ENCODE data around the gene TMEM163. TPM values are rescaled to one million over a fixed set of nuclear protein-coding genes. Genes with fewer than 3 reads are reported as not detected.

The TMEM163 gene
- total RNA-seq, 2 donors from 2014 or later, result 0.24 TPM; not detected in 1

DNA sequence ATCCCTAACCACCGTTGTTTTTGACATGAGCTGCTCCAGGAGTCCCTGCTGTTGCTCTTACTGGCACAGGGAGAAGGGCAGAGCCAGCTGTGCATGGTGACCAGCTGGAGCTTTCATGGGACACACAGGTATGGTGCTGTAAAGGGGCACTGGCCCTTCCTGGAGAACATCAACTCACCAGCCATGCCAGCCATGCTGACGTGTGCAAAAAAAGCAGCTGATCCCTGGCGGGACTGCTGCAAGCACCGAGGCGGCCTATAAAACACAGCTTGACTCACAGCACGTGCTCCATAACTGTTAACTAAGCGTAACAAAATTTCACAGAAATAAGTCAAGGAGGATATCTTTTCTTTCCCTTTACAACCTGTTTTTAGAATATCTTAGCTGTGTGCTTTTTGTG, 165.1 kb downstream of the TMEM163 start:
- Histone ChIP-seq H3K27me3 (ENCODE audit: control insufficient read depth, insufficient read depth, low read length, poor library complexity, severe bottlenecking) (no peaks in the 10 kb centered on the region), H3K4me3 (ENCODE audit: low read length) (no peak overlapping the region), H3K9ac (ENCODE audit: extremely low read depth, low read length, poor library complexity, severe bottlenecking) (no peak overlapping the region), H3K36me3 (ENCODE audit: control insufficient read depth, insufficient read depth, low read length) (no peaks in the 10 kb centered on the region), H3K27ac (ENCODE audit: low read depth, low read length) (no peak overlapping the region), H3K4me1 (ENCODE audit: control insufficient read depth, insufficient read depth, low read length) (no peaks in the 10 kb centered on the region), H3K9me3 (ENCODE audit: control insufficient read depth, low read length) (no peaks in the 10 kb centered on the region)
- H3K4me1 Mint-ChIP-seq, result no peaks in the 10 kb centered on the region
- no peak overlapping the region for H3K27ac Mint-ChIP-seq
- no peaks in the 10 kb centered on the region for H3K36me3 Mint-ChIP-seq (ENCODE audit: low read depth)
- TF ChIP-seq, protein P1, sequence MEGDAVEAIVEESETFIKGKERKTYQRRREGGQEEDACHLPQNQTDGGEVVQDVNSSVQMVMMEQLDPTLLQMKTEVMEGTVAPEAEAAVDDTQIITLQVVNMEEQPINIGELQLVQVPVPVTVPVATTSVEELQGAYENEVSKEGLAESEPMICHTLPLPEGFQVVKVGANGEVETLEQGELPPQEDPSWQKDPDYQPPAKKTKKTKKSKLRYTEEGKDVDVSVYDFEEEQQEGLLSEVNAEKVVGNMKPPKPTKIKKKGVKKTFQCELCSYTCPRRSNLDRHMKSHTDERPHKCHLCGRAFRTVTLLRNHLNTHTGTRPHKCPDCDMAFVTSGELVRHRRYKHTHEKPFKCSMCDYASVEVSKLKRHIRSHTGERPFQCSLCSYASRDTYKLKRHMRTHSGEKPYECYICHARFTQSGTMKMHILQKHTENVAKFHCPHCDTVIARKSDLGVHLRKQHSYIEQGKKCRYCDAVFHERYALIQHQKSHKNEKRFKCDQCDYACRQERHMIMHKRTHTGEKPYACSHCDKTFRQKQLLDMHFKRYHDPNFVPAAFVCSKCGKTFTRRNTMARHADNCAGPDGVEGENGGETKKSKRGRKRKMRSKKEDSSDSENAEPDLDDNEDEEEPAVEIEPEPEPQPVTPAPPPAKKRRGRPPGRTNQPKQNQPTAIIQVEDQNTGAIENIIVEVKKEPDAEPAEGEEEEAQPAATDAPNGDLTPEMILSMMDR (conservative IDR thresholded peaks at IDR 0.05), result no peak
- H3K27me3 Mint-ChIP-seq (ENCODE audit: insufficient read depth), result peaks cover 4% of the 10 kb centered on the region
- no peak overlapping the region for H3K4me3 Mint-ChIP-seq
- H3K9me3 Mint-ChIP-seq, result no peaks in the 10 kb centered on the region
- no peak for DNase-seq
- WGBS, 2 experiments (ENCODE audit: insufficient coverage in 1 of 2, insufficient read length in 1 of 2), result 80 to 95% methylated on average over 3 to 7 of the region's 7 CpGs

DNA sequence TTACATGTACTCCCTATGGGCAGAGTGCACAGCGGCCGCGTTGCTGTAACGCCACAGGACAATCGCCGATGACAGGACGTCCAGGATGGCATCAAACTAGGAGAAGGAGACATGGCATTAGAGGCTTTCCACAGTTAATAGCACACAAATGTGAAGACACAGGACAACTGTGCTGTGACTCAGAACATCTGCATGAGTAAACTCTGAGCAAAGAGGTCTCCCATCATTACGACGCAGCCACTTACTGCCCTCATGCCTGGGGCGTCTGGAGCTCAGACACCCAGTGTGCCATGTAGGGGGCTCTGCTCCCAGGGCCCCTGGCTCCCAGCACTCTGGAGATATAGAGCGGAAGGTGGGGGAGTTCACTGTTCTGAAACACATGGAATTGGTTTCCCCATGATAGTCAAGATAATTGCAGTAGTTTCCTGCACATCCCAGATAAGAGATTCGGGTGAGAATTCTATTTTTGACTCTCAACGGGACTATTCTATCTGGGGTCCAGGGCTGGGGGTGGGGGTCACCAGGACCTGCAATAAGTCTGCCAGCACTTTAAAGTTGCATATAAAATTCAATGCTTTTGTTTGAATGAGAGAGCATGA, 168.1 kb downstream of the TMEM163 start:
- Histone ChIP-seq H3K36me3 (ENCODE audit: control insufficient read depth, insufficient read depth, low read length) (no peaks in the 10 kb centered on the region), H3K4me1 (ENCODE audit: control insufficient read depth, insufficient read depth, low read length) (no peaks in the 10 kb centered on the region), H3K9me3 (ENCODE audit: control insufficient read depth, low read length) (no peaks in the 10 kb centered on the region), H3K4me3 (ENCODE audit: low read length) (no peak overlapping the region), H3K27ac (ENCODE audit: low read depth, low read length) (no peak overlapping the region), H3K9ac (ENCODE audit: extremely low read depth, low read length, poor library complexity, severe bottlenecking) (no peak overlapping the region), H3K27me3 (ENCODE audit: control insufficient read depth, insufficient read depth, low read length, poor library complexity, severe bottlenecking) (no peaks in the 10 kb centered on the region)
- no peaks in the 10 kb centered on the region for H3K4me1 Mint-ChIP-seq
- no peaks in the 10 kb centered on the region for H3K36me3 Mint-ChIP-seq (ENCODE audit: low read depth)
- DNase-seq, result no peak
- no peak overlapping the region for H3K4me3 Mint-ChIP-seq
- WGBS, 2 experiments (ENCODE audit: insufficient coverage in 1 of 2, insufficient read length in 1 of 2), result 94 to 96% methylated on average over 13 of the region's 13 CpGs
- no peak overlapping the region for H3K27ac Mint-ChIP-seq
- TF ChIP-seq, protein P1 (conservative IDR thresholded peaks at IDR 0.05), result no peak
- no peaks in the 10 kb centered on the region for H3K27me3 Mint-ChIP-seq (ENCODE audit: insufficient read depth)
- H3K9me3 Mint-ChIP-seq, result no peaks in the 10 kb centered on the region

DNA sequence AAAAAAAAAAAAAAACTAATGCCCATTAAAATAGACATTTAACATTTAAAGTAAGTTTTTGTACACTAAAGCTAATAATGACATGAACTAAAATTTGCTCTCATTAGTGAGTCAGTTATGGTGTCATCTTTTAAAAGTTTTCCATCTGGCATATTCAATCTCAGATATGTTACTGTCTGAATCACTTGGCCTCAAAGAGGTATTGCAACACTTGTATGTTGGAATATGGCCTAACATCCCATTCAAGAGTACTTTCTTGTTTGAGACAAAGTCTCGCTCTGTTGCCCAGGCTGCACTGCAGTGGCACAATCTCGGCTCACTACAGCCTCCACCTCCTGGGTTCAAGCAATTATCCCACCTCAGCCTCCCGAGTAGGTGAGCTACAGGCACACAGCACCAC, 169.7 kb downstream of the TMEM163 start:
- H3K4me1 ChIP-seq (ENCODE audit: control insufficient read depth, insufficient read depth, low read length), result no peaks in the 10 kb centered on the region
- no peak overlapping the region for H3K27ac Mint-ChIP-seq
- H3K36me3 Mint-ChIP-seq (ENCODE audit: low read depth), result no peaks in the 10 kb centered on the region
- no peaks in the 10 kb centered on the region for H3K27me3 Mint-ChIP-seq (ENCODE audit: insufficient read depth)
- no peak overlapping the region for H3K4me3 ChIP-seq (ENCODE audit: low read length)
- no peak overlapping the region for H3K4me3 Mint-ChIP-seq
- H3K9me3 Mint-ChIP-seq, result no peaks in the 10 kb centered on the region
- H3K4me1 Mint-ChIP-seq, result no peaks in the 10 kb centered on the region
- H3K27me3 ChIP-seq (ENCODE audit: control insufficient read depth, insufficient read depth, low read length, poor library complexity, severe bottlenecking), result no peaks in the 10 kb centered on the region
- no peak overlapping the region for H3K9ac ChIP-seq (ENCODE audit: extremely low read depth, low read length, poor library complexity, severe bottlenecking)
- TF ChIP-seq, protein P1 (conservative IDR thresholded peaks at IDR 0.05), result no peak
- no peak overlapping the region for H3K27ac ChIP-seq (ENCODE audit: low read depth, low read length)
- 91 to 100% methylated on average over 1 to 3 of the region's 3 CpGs for WGBS, 2 experiments (ENCODE audit: insufficient coverage in 1 of 2, insufficient read length in 1 of 2)
- H3K9me3 ChIP-seq (ENCODE audit: control insufficient read depth, low read length), result no peaks in the 10 kb centered on the region
- no peak for DNase-seq
- H3K36me3 ChIP-seq (ENCODE audit: control insufficient read depth, insufficient read depth, low read length), result no peaks in the 10 kb centered on the region
